Measurements from ENCODE around the gene SNAPC4. TPM values are rescaled to one million over a fixed set of nuclear protein-coding genes. Genes with fewer than 3 reads are reported as not detected.

Gene SNAPC4
- polyA plus RNA-seq, 1 donor = 11.3 TPM

- H3K36me3 ChIP-seq (ENCODE audit: control insufficient read depth, insufficient read depth, low read length) = peaks cover 85% of the 10 kb centered on the region
- no peaks in the 10 kb centered on the region for H3K27me3 ChIP-seq (ENCODE audit: control insufficient read depth, insufficient read depth, low read length)
- H3K9me3 ChIP-seq (ENCODE audit: control insufficient read depth, low read depth, low read length) = no peaks in the 10 kb centered on the region
- H3K27ac ChIP-seq (ENCODE audit: low read length) = no peak overlapping the region
- no peak overlapping the region for H3K4me3 ChIP-seq (ENCODE audit: low read length)
- H3K4me1 ChIP-seq (ENCODE audit: control insufficient read depth, insufficient read depth, low read length) = no peaks in the 10 kb centered on the region
- peak in 1 of 2 donors; percentile 28 for DNase-seq
- no CpG with 5 or more reads among the region's 21 CpGs for WGBS (ENCODE audit: insufficient coverage, low lambda C conversion rate)
These were observed 7.2 kb downstream of the SNAPC4 start for GRCh38 chr9:136392538-136393449.

GRCh38 chr9:136391737-136392537 is 8.0 kb downstream of the SNAPC4 start:
- H3K9me3 ChIP-seq (ENCODE audit: control insufficient read depth, low read depth, low read length) = no peaks in the 10 kb centered on the region
- H3K4me1 ChIP-seq (ENCODE audit: control insufficient read depth, insufficient read depth, low read length) = no peaks in the 10 kb centered on the region
- no CpG with 5 or more reads among the region's 28 CpGs for WGBS (ENCODE audit: insufficient coverage, low lambda C conversion rate)
- no peaks in the 10 kb centered on the region for H3K27me3 ChIP-seq (ENCODE audit: control insufficient read depth, insufficient read depth, low read length)
- H3K36me3 ChIP-seq (ENCODE audit: control insufficient read depth, insufficient read depth, low read length) = peaks cover 87% of the 10 kb centered on the region
- DNase-seq = no peak
- H3K27ac ChIP-seq (ENCODE audit: low read length) = no peak overlapping the region
- no peak overlapping the region for H3K4me3 ChIP-seq (ENCODE audit: low read length)

GRCh38 chr9:136389396-136389795 is 10.6 kb downstream of the SNAPC4 start:
- Histone ChIP-seq H3K36me3 (ENCODE audit: control insufficient read depth, insufficient read depth, low read length) (peaks cover 75% of the 10 kb centered on the region), H3K9me3 (ENCODE audit: control insufficient read depth, low read depth, low read length) (no peaks in the 10 kb centered on the region), H3K4me1 (ENCODE audit: control insufficient read depth, insufficient read depth, low read length) (no peaks in the 10 kb centered on the region), H3K27ac (ENCODE audit: low read length) (no peak overlapping the region), H3K27me3 (ENCODE audit: control insufficient read depth, insufficient read depth, low read length) (no peaks in the 10 kb centered on the region), H3K4me3 (ENCODE audit: low read length) (no peak overlapping the region)
- DNase-seq = no peak
- no CpG with 5 or more reads among the region's 14 CpGs for WGBS (ENCODE audit: insufficient coverage, low lambda C conversion rate)

GRCh38 chr9:136387217-136387616 is 12.8 kb downstream of the SNAPC4 start:
- Histone ChIP-seq H3K4me1 (ENCODE audit: control insufficient read depth, insufficient read depth, low read length) (no peaks in the 10 kb centered on the region), H3K27ac (ENCODE audit: low read length) (no peak overlapping the region), H3K27me3 (ENCODE audit: control insufficient read depth, insufficient read depth, low read length) (no peaks in the 10 kb centered on the region), H3K4me3 (ENCODE audit: low read length) (no peak overlapping the region), H3K9me3 (ENCODE audit: control insufficient read depth, low read depth, low read length) (no peaks in the 10 kb centered on the region), H3K36me3 (ENCODE audit: control insufficient read depth, insufficient read depth, low read length) (peaks cover 76% of the 10 kb centered on the region)
- WGBS (ENCODE audit: insufficient coverage, low lambda C conversion rate) = no CpG with 5 or more reads among the region's 19 CpGs
- DNase-seq = no peak

GRCh38 chr9:136386018-136386417 is 14.0 kb downstream of the SNAPC4 start:
- Histone ChIP-seq H3K4me3 (ENCODE audit: low read length) (no peak overlapping the region), H3K4me1 (ENCODE audit: control insufficient read depth, insufficient read depth, low read length) (no peaks in the 10 kb centered on the region), H3K9me3 (ENCODE audit: control insufficient read depth, low read depth, low read length) (no peaks in the 10 kb centered on the region), H3K36me3 (ENCODE audit: control insufficient read depth, insufficient read depth, low read length) (peaks cover 78% of the 10 kb centered on the region), H3K27ac (ENCODE audit: low read length) (no peak overlapping the region), H3K27me3 (ENCODE audit: control insufficient read depth, insufficient read depth, low read length) (no peaks in the 10 kb centered on the region)
- DNase-seq = no peak
- no CpG with 5 or more reads among the region's 13 CpGs for WGBS (ENCODE audit: insufficient coverage, low lambda C conversion rate)

GRCh38 chr9:136385015-136385414 is 15.0 kb downstream of the SNAPC4 start:
- H3K4me3 ChIP-seq (ENCODE audit: low read length) = no peak overlapping the region
- no peaks in the 10 kb centered on the region for H3K9me3 ChIP-seq (ENCODE audit: control insufficient read depth, low read depth, low read length)
- no peaks in the 10 kb centered on the region for H3K27me3 ChIP-seq (ENCODE audit: control insufficient read depth, insufficient read depth, low read length)
- peaks cover 83% of the 10 kb centered on the region for H3K36me3 ChIP-seq (ENCODE audit: control insufficient read depth, insufficient read depth, low read length)
- no peaks in the 10 kb centered on the region for H3K4me1 ChIP-seq (ENCODE audit: control insufficient read depth, insufficient read depth, low read length)
- H3K27ac ChIP-seq (ENCODE audit: low read length) = no peak overlapping the region
- DNase-seq = no peak
- 94% methylated on average over 3 of the region's 11 CpGs for WGBS (ENCODE audit: insufficient coverage, low lambda C conversion rate)

GRCh38 chr9:136383436-136383835 is 16.5 kb downstream of the SNAPC4 start:
- Histone ChIP-seq H3K9me3 (ENCODE audit: control insufficient read depth, low read depth, low read length) (no peaks in the 10 kb centered on the region), H3K4me3 (ENCODE audit: low read length) (no peak overlapping the region), H3K27me3 (ENCODE audit: control insufficient read depth, insufficient read depth, low read length) (no peaks in the 10 kb centered on the region), H3K27ac (ENCODE audit: low read length) (no peak overlapping the region), H3K36me3 (ENCODE audit: control insufficient read depth, insufficient read depth, low read length) (peaks cover 82% of the 10 kb centered on the region), H3K4me1 (ENCODE audit: control insufficient read depth, insufficient read depth, low read length) (peaks cover 2% of the 10 kb centered on the region)
- no peak for DNase-seq
- no CpG with 5 or more reads among the region's 20 CpGs for WGBS (ENCODE audit: insufficient coverage, low lambda C conversion rate)

- no peak for DNase-seq
- no peaks in the 10 kb centered on the region for H3K9me3 ChIP-seq (ENCODE audit: control insufficient read depth, low read depth, low read length)
- H3K36me3 ChIP-seq (ENCODE audit: control insufficient read depth, insufficient read depth, low read length) = peaks cover 71% of the 10 kb centered on the region
- H3K27ac ChIP-seq (ENCODE audit: low read length) = no peak overlapping the region
- no peaks in the 10 kb centered on the region for H3K27me3 ChIP-seq (ENCODE audit: control insufficient read depth, insufficient read depth, low read length)
- no CpG with 5 or more reads among the region's 25 CpGs for WGBS (ENCODE audit: insufficient coverage, low lambda C conversion rate)
- H3K4me1 ChIP-seq (ENCODE audit: control insufficient read depth, insufficient read depth, low read length) = peaks cover 12% of the 10 kb centered on the region
- no peak overlapping the region for H3K4me3 ChIP-seq (ENCODE audit: low read length)
These were observed 17.9 kb downstream of the SNAPC4 start for GRCh38 chr9:136381966-136382513.

- H3K36me3 ChIP-seq (ENCODE audit: control insufficient read depth, insufficient read depth, low read length) = peaks cover 71% of the 10 kb centered on the region
These were observed 18.7 kb downstream of the SNAPC4 start for GRCh38 chr9:136381311-136381710.

GRCh38 chr9:136380381-136380780 is 19.6 kb downstream of the SNAPC4 start:
- Histone ChIP-seq H3K27ac (ENCODE audit: low read length) (no peak overlapping the region), H3K36me3 (ENCODE audit: control insufficient read depth, insufficient read depth, low read length) (peaks cover 70% of the 10 kb centered on the region), H3K9me3 (ENCODE audit: control insufficient read depth, low read depth, low read length) (no peaks in the 10 kb centered on the region), H3K4me3 (ENCODE audit: low read length) (no peak overlapping the region), H3K4me1 (ENCODE audit: control insufficient read depth, insufficient read depth, low read length) (peaks cover 12% of the 10 kb centered on the region), H3K27me3 (ENCODE audit: control insufficient read depth, insufficient read depth, low read length) (no peaks in the 10 kb centered on the region)
- WGBS (ENCODE audit: insufficient coverage, low lambda C conversion rate) = no CpG with 5 or more reads among the region's 17 CpGs
- DNase-seq = no peak

More at GRCh38 chr9:136381311-136381710, 18.7 kb downstream of the SNAPC4 start:
- no peaks in the 10 kb centered on the region for H3K9me3 ChIP-seq (ENCODE audit: control insufficient read depth, low read depth, low read length)
- no CpG with 5 or more reads among the region's 9 CpGs for WGBS (ENCODE audit: insufficient coverage, low lambda C conversion rate)
- no peak overlapping the region for H3K4me3 ChIP-seq (ENCODE audit: low read length)
- no peaks in the 10 kb centered on the region for H3K27me3 ChIP-seq (ENCODE audit: control insufficient read depth, insufficient read depth, low read length)
- DNase-seq = no peak
- no peak overlapping the region for H3K27ac ChIP-seq (ENCODE audit: low read length)
- peaks cover 12% of the 10 kb centered on the region for H3K4me1 ChIP-seq (ENCODE audit: control insufficient read depth, insufficient read depth, low read length)
